HEK293 (cell line): Measurements from ENCODE around the gene HS3ST4.

Experiments
- CTCF ChIP-seq: fragments of 450-650 bp; formaldehyde crosslinking; IDR thresholded peaks from 2 replicates; pipeline ENCODE4 v1.5.1; 2016; ENCODE audit warnings: missing biosample characterization, missing genetic modification characterization
- MEIS1 ChIP-seq: sonication (generic); formaldehyde crosslinking; IDR thresholded peaks from 2 replicates; pipeline ENCODE4 v1.8.1; 2022; ENCODE audit warnings: missing genetic modification reagents, mild to moderate bottlenecking, borderline replicate concordance
- REST ChIP-seq: fragments of 450-650 bp; formaldehyde crosslinking; IDR thresholded peaks from 2 replicates; pipeline ENCODE4 v1.5.1; 2016; ENCODE audit warnings: missing biosample characterization, missing genetic modification characterization
- YY1 ChIP-seq: fragments of 450-650 bp; formaldehyde crosslinking; IDR thresholded peaks from 2 replicates; pipeline ENCODE4 v1.5.1; 2018; ENCODE audit warnings: missing biosample characterization, missing genetic modification characterization
- ZNF133 ChIP-seq: fragments of 450-650 bp; formaldehyde crosslinking; IDR thresholded peaks from 2 replicates; pipeline ENCODE4 v1.5.1; 2016; ENCODE audit warnings: missing biosample characterization, missing genetic modification characterization

GRCh38 chr16:26070302-26071100 lies 378.7 kb downstream of the HS3ST4 start:
- TF ChIP-seq MEIS1 (CRISPR knock-in tag): no peak
- no peak for TF ChIP-seq REST
- no peak for TF ChIP-seq ZNF133 (tag by site-specific recombination)
- TF ChIP-seq YY1: no peak
- no peak for TF ChIP-seq CTCF
